GM12878 (cell line): ENCODE data around the gene LBHD1. TPM values are rescaled to one million over a fixed set of nuclear protein-coding genes. Genes with fewer than 3 reads are reported as not detected.

ENCODE experiments used
- ATAC-seq: fragments of 200-7000 bp; cut with Tn5 transposase; 3 replicates; pipeline ENCODE4 v1.9.1; 2020; ENCODE audit warnings: mild to moderate bottlenecking, moderate library complexity
- BruUV-seq: library from RNA; stranded (reverse); fragments of 400-500 nt; replicated peaks from 2 replicates; lab custom pipeline; 2021; lab: Mats Ljungman, UMichigan
- CTCF ChIA-PET: fragments of 300-600 bp; sonication (Branson Sonifier 250); formaldehyde crosslinking; extraction: SDS; loops from one replicate; lab custom pipeline; 2021; ENCODE audit warnings: inconsistent platforms; lab: Yijun Ruan, JAX
- POLR2A ChIA-PET: fragments of 350-600 bp; formaldehyde crosslinking; extraction: SDS; loops from one replicate; lab custom pipeline; 2021; ENCODE audit warnings: inconsistent platforms; lab: Charles Lee
- RAD21 ChIA-PET: fragments of 300-600 bp; sonication (Branson Sonifier 250); formaldehyde crosslinking; loops from one replicate; lab custom pipeline; 2023; ENCODE audit warnings: antibody characterized with exemption; ENCODE audit not compliant: unreplicated experiment; lab: Charles Lee
- SMC1A ChIA-PET: fragments of 300-600 bp; sonication (Branson Sonifier 250); formaldehyde crosslinking; loops from one replicate; lab custom pipeline; 2023; ENCODE audit not compliant: unreplicated experiment, uncharacterized antibody; lab: Charles Lee
- DNase-seq: peaks from one replicate; pipeline ENCODE4 v3.0.0-alpha.2; 2011; ENCODE audit warnings: low read depth, low spot score
- FAIRE-seq: peaks from 3 replicates; lab custom pipeline; 2011; peaks lifted over from hg19 to GRCh38; lab: Jason Lieb, UNC
- H2AFZ ChIP-seq: 2 replicates; pipeline ENCODE4 v1.6.0; 2011; ENCODE audit warnings: low read depth, low read length, control low read depth; ENCODE audit not compliant: control insufficient read depth
- H3K27ac ChIP-seq: 2 replicates; pipeline ENCODE4 v1.5.1; 2011; ENCODE audit warnings: control low read depth; ENCODE audit not compliant: control insufficient read depth, insufficient read depth
- H3K27me3 ChIP-seq, 2 experiments: replicated peaks in 1 of 2; 2 replicates each; pipeline versions ENCODE4 v1.6.0 to v1.6.1; 2011; ENCODE audit warnings: low read length in 1 of 2; ENCODE audit not compliant: control insufficient read depth in 2 of 2, insufficient read depth in 2 of 2
- H3K36me3 ChIP-seq, 2 experiments: 2 replicates each; pipeline ENCODE4 v1.5.1; 2011; ENCODE audit warnings: low read length in 1 of 2; ENCODE audit not compliant: control insufficient read depth in 2 of 2, insufficient read depth in 2 of 2
- H3K4me1 ChIP-seq: 2 replicates; pipeline ENCODE4 v1.6.1; 2011; ENCODE audit warnings: mild to moderate bottlenecking, low read length, moderate library complexity, mixed read lengths; ENCODE audit not compliant: control insufficient read depth, insufficient read depth
- H3K4me2 ChIP-seq: 2 replicates; pipeline ENCODE4 v1.6.0; 2011; ENCODE audit warnings: control low read depth; ENCODE audit not compliant: control insufficient read depth, insufficient read depth
- H3K4me3 ChIP-seq: fragments of 200-600 bp; sonication (generic); 2 replicates; pipeline ENCODE4 v1.5.1; 2016
- H3K79me2 ChIP-seq: 2 replicates; pipeline ENCODE4 v1.6.0; 2011; ENCODE audit warnings: low read length; ENCODE audit not compliant: control insufficient read depth, insufficient read depth
- H3K9ac ChIP-seq: 2 replicates; pipeline ENCODE4 v1.8.0; 2011; ENCODE audit warnings: low read length, control low read depth, mixed read lengths; ENCODE audit not compliant: control insufficient read depth, insufficient read depth
- H3K9me3 ChIP-seq: replicated peaks from 3 replicates; pipeline ENCODE4 v1.5.1; 2011; ENCODE audit warnings: mild to moderate bottlenecking, low read length; ENCODE audit not compliant: control insufficient read depth, insufficient read depth
- H4K20me1 ChIP-seq: 2 replicates; pipeline ENCODE4 v1.6.0; 2011; ENCODE audit not compliant: control insufficient read depth, insufficient read depth
- CREM ChIP-seq: IDR thresholded peaks from 2 replicates; pipeline ENCODE4 v1.6.1; 2014; ENCODE audit warnings: antibody characterized with exemption, low read depth
- FOXK2 ChIP-seq: fragments of 450-650 bp; IDR thresholded peaks from 2 replicates; pipeline ENCODE4 v1.6.1; 2017; ENCODE audit warnings: mild to moderate bottlenecking, moderate library complexity
- IRF4 ChIP-seq: IDR thresholded peaks from 2 replicates; pipeline ENCODE4 v1.6.1; 2011; ENCODE audit warnings: low read depth, low read length
- KAT2A ChIP-seq: conservative IDR thresholded peaks from 2 replicates; pipeline ENCODE4 v1.6.1; 2011; ENCODE audit warnings: low read depth, low read length; ENCODE audit not compliant: control insufficient read depth
- MTA2 ChIP-seq: fragments of 450-650 bp; IDR thresholded peaks from 2 replicates; pipeline ENCODE4 v1.6.1; 2016; ENCODE audit warnings: low read depth, mild to moderate bottlenecking, moderate library complexity
- PAX8 ChIP-seq: fragments of 450-650 bp; IDR thresholded peaks from 2 replicates; pipeline ENCODE4 v1.6.1; 2017; ENCODE audit warnings: mild to moderate bottlenecking, moderate library complexity
- POLR2A ChIP-seq: IDR thresholded peaks from 2 replicates; pipeline ENCODE4 v1.6.1; 2011; ENCODE audit warnings: low read depth, mild to moderate bottlenecking, low read length
- POLR2AphosphoS5 ChIP-seq: IDR thresholded peaks from 2 replicates; pipeline ENCODE4 v1.6.1; 2011; ENCODE audit warnings: mild to moderate bottlenecking, low read length, inconsistent platforms
- RAD51 ChIP-seq: fragments of 450-650 bp; IDR thresholded peaks from 2 replicates; pipeline ENCODE4 v1.6.1; 2016; ENCODE audit warnings: moderate library complexity, mild to moderate bottlenecking, inconsistent platforms
- RCOR1 ChIP-seq: conservative IDR thresholded peaks from 2 replicates; pipeline ENCODE4 v1.6.1; 2012; ENCODE audit warnings: low read depth, low read length, improper control_type of control experiment
- TAF1 ChIP-seq: IDR thresholded peaks from 2 replicates; pipeline ENCODE4 v1.6.1; 2011; ENCODE audit warnings: mild to moderate bottlenecking, low read depth, low read length, borderline replicate concordance
- TCF12 ChIP-seq: IDR thresholded peaks from 2 replicates; pipeline ENCODE4 v1.6.1; 2011; ENCODE audit warnings: low read depth, mild to moderate bottlenecking, low read length
- ZNF622 ChIP-seq: fragments of 450-650 bp; IDR thresholded peaks from 2 replicates; pipeline ENCODE4 v1.6.1; 2017; ENCODE audit warnings: mild to moderate bottlenecking, inconsistent platforms
- WGBS: methylation state at CpG from one replicate; pipeline ENCODE4 v1.1.6; 2016; ENCODE audit warnings: low lambda C conversion rate; ENCODE audit not compliant: insufficient replicate concordance, insufficient coverage; ENCODE audit errors: missing lambda C conversion rate; 5-methylcytosine and 5-hydroxymethylcytosine counted together
- in situ Hi-C: fragments of 300-500 bp; cut with MboI; formaldehyde crosslinking; loops from 9 replicates; pipeline ENCODE4 v1.14.3; 2018; ENCODE audit warnings: mixed read lengths
- intact Hi-C: fragments of 100-400 bp; cut with micrococcal nuclease; formaldehyde crosslinking; loops from one replicate; pipeline ENCODE4 v1.14.2; 2022; ENCODE audit not compliant: unreplicated experiment
- polyA plus RNA-seq, 11 experiments: library from polyadenylated mRNA; depleted of rRNA in 4 of 11; unstranded in 6 of 11; stranded (reverse) in 5 of 11; fragments of >200 nt; fragmentation: Nextera tagmentation in 4 of 11; fragmentation: Illumina TruSeq in 1 of 11; extraction: Ambion mirVana in 4 of 11; extraction: Trizol in 1 of 11; gene quantifications; 1 replicate in 1 of 11; 2 replicates in 10 of 11; pipeline versions ENCODE4 v1.2.1 to v1.2.3, GENCODE V29; 2011 to 2016; ENCODE audit warnings: inconsistent platforms in 2 of 11, missing spikeins in 2 of 11, low read depth in 1 of 11
- total RNA-seq, 4 experiments: library from RNA; depleted of rRNA in 3 of 4; stranded (reverse); fragments of >200 nt in 3 of 4; fragmentation: Illumina TruSeq in 1 of 4; extraction: Trizol in 1 of 4; gene quantifications; 2 replicates each; pipeline versions ENCODE4 v1.2.1 to v1.2.3, GENCODE V29; 2013 to 2021
- TF ChIP-seq, protein P1 (sequence below): IDR thresholded peaks from 2 replicates; pipeline ENCODE4 v1.6.1; 2012; ENCODE audit warnings: low read depth, low read length, improper control_type of control experiment
- TF ChIP-seq, protein P2 (sequence below): IDR thresholded peaks from 2 replicates; pipeline ENCODE4 v1.6.1; 2012; ENCODE audit warnings: low read depth, low read length, improper control_type of control experiment
- TF ChIP-seq, protein P3 (sequence below): fragments of 150-350 bp; IDR thresholded peaks from 2 replicates; pipeline ENCODE4 v1.6.1; 2014; ENCODE audit warnings: mild to moderate bottlenecking, low read depth, low read length
- TF ChIP-seq, protein P4 (sequence below): IDR thresholded peaks from 2 replicates; pipeline ENCODE4 v1.6.1; 2011; ENCODE audit warnings: low read depth, mild to moderate bottlenecking, low read length, moderate library complexity, borderline replicate concordance; ENCODE audit errors: extremely low read depth

LBHD1 gene
- total and polyA plus RNA-seq, 10 of the 15 experiments (the other 5 are each of a cell fraction or from before 2014, with no cell fraction given) = 0.79 to 12.0 (median 7.6) TPM

DNA sequence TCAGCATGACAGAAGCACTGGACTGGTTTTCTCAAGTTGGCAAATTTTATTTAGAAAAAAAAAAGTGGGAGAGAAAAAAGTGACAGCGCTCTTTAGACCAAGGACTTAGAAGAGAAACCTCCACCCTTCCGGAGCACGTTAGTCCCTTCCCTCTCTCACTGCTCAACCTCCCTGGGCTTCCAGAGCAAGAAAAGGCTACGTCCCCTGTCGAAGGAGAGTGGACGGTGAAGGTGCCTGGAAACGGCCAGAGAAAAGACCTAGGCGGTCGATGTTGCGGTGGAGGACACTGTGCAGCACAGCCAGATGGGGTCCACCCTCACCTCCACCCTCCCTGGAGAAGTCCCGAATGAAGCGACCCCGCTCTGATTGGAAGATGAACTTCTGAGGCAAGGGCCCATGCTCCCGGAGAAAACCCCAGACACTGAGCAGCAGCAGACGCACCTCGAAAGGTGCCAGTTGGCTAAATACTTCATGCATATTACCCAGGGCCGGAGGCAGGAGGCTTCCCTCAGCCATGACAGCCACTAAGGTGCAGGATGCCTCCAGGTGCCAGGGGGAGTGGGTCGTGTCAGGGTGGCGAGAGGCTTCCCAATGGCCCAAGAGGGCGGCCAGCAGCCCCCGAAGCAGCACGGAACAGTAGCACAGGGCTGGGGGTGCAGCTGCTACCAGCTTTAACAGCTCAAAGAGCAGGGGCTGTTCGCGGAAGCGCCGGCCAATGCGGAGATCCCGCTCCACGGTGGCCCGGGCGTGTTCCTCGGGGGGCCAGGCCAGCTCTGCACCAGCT is 25.1 kb downstream of the LBHD1 start:
- Histone ChIP-seq H3K79me2 (peaks cover 46% of the 10 kb centered on the region), H4K20me1 (no peaks in the 10 kb centered on the region; the same call in 1 of the 2 replicates), H3K4me2 (peak overlapping the region; percentile 66; the same call in 1 of the 2 replicates), H3K9me3 (no peaks in the 10 kb centered on the region), H3K4me3 (no peak overlapping the region), H3K27me3 (no peaks in the 10 kb centered on the region), H3K9ac (no peak overlapping the region), H3K4me1 (peaks cover 4% of the 10 kb centered on the region; the same call in 1 of the 2 replicates), H2AFZ (no peak overlapping the region), H3K27ac (no peak overlapping the region), H3K36me3 (peaks cover 10 to 13% of the 10 kb centered on the region in 2 experiments; a peak in 3 of 4 replicates)
- in situ Hi-C loops (no loop called here), intact Hi-C loops (loop anchor here (2.0 kb wide), 1 partner anchor 24 kb away; no protein-coding TSS in a partner anchor)
- no peak for FAIRE-seq
- POLR2A ChIA-PET = interaction anchor here (0.6 to 14.6 kb wide), 9 partner anchors 9 to 168 kb away, joined by 3 to 295 read pairs (median 6); partner anchors contain the start of genes C11orf98, CSKMT, HNRNPUL2 and LBHD1
- no TSS peak for BruUV-seq
- 77% methylated on average over 30 of the region's 32 CpGs for WGBS
- SMC1A ChIA-PET = interaction anchor here (1.2 to 3.1 kb wide), 4 partner anchors 8 to 81 kb away, joined by 3 to 9 read pairs (median 4); partner anchors contain the start of genes C11orf98, CSKMT, HNRNPUL2 and TTC9C
- no peak for ATAC-seq
- no peak for TF ChIP-seq ZNF622
- TF ChIP-seq IRF4 = no peak
- no peak for TF ChIP-seq TCF12
- TF ChIP-seq RAD51 = no peak
- no peak for TF ChIP-seq PAX8
- no peak for TF ChIP-seq MTA2
- TF ChIP-seq, protein P1, sequence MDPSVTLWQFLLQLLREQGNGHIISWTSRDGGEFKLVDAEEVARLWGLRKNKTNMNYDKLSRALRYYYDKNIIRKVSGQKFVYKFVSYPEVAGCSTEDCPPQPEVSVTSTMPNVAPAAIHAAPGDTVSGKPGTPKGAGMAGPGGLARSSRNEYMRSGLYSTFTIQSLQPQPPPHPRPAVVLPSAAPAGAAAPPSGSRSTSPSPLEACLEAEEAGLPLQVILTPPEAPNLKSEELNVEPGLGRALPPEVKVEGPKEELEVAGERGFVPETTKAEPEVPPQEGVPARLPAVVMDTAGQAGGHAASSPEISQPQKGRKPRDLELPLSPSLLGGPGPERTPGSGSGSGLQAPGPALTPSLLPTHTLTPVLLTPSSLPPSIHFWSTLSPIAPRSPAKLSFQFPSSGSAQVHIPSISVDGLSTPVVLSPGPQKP = no peak
- TF ChIP-seq CREM = no peak
- no peak for TF ChIP-seq RCOR1
- TF ChIP-seq, protein P2, sequence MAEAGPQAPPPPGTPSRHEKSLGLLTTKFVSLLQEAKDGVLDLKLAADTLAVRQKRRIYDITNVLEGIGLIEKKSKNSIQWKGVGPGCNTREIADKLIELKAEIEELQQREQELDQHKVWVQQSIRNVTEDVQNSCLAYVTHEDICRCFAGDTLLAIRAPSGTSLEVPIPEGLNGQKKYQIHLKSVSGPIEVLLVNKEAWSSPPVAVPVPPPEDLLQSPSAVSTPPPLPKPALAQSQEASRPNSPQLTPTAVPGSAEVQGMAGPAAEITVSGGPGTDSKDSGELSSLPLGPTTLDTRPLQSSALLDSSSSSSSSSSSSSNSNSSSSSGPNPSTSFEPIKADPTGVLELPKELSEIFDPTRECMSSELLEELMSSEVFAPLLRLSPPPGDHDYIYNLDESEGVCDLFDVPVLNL = no peak
- no peak for TF ChIP-seq TAF1
- no peak for TF ChIP-seq KAT2A
- TF ChIP-seq FOXK2 = no peak
- 0 out of 2 replicates have a peak, but pooled peaks have one; percentile 14 for TF ChIP-seq POLR2AphosphoS5
- TF ChIP-seq, protein P3, sequence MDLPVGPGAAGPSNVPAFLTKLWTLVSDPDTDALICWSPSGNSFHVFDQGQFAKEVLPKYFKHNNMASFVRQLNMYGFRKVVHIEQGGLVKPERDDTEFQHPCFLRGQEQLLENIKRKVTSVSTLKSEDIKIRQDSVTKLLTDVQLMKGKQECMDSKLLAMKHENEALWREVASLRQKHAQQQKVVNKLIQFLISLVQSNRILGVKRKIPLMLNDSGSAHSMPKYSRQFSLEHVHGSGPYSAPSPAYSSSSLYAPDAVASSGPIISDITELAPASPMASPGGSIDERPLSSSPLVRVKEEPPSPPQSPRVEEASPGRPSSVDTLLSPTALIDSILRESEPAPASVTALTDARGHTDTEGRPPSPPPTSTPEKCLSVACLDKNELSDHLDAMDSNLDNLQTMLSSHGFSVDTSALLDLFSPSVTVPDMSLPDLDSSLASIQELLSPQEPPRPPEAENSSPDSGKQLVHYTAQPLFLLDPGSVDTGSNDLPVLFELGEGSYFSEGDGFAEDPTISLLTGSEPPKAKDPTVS = no peak
- TF ChIP-seq, protein P4, sequence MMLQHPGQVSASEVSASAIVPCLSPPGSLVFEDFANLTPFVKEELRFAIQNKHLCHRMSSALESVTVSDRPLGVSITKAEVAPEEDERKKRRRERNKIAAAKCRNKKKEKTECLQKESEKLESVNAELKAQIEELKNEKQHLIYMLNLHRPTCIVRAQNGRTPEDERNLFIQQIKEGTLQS = no peak
- 0 out of 2 replicates have a peak, but pooled peaks have one; percentile 14 for TF ChIP-seq POLR2A
- CTCF ChIA-PET = interaction anchor here (1.6 kb wide), 1 partner anchor 55 kb away, joined by 7 read pairs; the partner anchor contains the start of gene TUT1
- RAD21 ChIA-PET = interaction anchor here (0.6 to 1.6 kb wide), 3 partner anchors 18 to 124 kb away, joined by 3 to 9 read pairs (median 5); partner anchors contain the start of genes C11orf98, CSKMT, MTA2 and TAF6L
- DNase-seq = no peak
